ENCODE results near the gene PRKAG2.

Gene PRKAG2

DNA sequence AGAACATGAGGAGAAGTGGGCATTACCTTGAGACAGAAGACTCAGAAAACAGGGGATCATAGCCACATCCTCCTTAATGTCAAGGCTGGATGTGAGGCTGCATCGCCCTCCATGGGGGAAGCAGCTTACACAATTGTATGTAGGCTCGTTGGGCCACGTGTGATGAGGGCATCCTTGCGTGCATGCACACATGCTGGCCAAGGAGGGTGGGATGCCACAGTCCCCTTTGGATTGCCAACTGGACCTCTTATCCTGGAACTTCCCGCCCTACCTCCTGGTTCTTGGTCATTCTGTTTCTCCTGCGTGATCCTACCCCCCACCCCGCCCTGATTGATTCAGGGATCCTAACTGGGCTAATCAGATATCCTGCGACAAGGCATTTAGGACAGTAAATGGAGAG lies 102.0 kb downstream of the PRKAG2 start:
- no peak overlapping the region for H3K9ac ChIP-seq (ENCODE audit: low read length)
- peaks cover 3% of the 10 kb centered on the region; the same call in 1 of the 2 replicates for H3K9me3 ChIP-seq (ENCODE audit: low read length)
- TF ChIP-seq, protein P1, sequence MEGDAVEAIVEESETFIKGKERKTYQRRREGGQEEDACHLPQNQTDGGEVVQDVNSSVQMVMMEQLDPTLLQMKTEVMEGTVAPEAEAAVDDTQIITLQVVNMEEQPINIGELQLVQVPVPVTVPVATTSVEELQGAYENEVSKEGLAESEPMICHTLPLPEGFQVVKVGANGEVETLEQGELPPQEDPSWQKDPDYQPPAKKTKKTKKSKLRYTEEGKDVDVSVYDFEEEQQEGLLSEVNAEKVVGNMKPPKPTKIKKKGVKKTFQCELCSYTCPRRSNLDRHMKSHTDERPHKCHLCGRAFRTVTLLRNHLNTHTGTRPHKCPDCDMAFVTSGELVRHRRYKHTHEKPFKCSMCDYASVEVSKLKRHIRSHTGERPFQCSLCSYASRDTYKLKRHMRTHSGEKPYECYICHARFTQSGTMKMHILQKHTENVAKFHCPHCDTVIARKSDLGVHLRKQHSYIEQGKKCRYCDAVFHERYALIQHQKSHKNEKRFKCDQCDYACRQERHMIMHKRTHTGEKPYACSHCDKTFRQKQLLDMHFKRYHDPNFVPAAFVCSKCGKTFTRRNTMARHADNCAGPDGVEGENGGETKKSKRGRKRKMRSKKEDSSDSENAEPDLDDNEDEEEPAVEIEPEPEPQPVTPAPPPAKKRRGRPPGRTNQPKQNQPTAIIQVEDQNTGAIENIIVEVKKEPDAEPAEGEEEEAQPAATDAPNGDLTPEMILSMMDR (IDR thresholded peaks at IDR 0.05; ENCODE audit: low read length) = no peak
- TF ChIP-seq EZH2 (IDR thresholded peaks at IDR 0.05; ENCODE audit: borderline replicate concordance, low read length) = no peak
- no peaks in the 10 kb centered on the region for H3K36me3 ChIP-seq (ENCODE audit: insufficient read depth, low read length)
- H3K27me3 ChIP-seq (ENCODE audit: insufficient read depth, low read length) = peaks cover 21% of the 10 kb centered on the region; the same call in 1 of the 2 replicates
- no peak overlapping the region for H3K27ac ChIP-seq (ENCODE audit: low read depth, low read length, poor library complexity, severe bottlenecking)
- no peaks in the 10 kb centered on the region for H3K4me1 ChIP-seq (ENCODE audit: insufficient read depth, low read length, severe bottlenecking)
- no peaks in the 10 kb centered on the region for H3K79me2 ChIP-seq (ENCODE audit: insufficient read depth, low read length)
- H3K4me3 ChIP-seq (ENCODE audit: low read depth, low read length, poor library complexity, severe bottlenecking) = no peak overlapping the region
- no peaks in the 10 kb centered on the region for H4K20me1 ChIP-seq (ENCODE audit: insufficient read depth, low read length)
- no peak overlapping the region for H3K4me2 ChIP-seq (ENCODE audit: low read length)
- H3F3A ChIP-seq (ENCODE audit: insufficient read depth, low read length) = no peaks in the 10 kb centered on the region
- no peak overlapping the region for H2AFZ ChIP-seq (ENCODE audit: low read length)
- H3K9me2 ChIP-seq (ENCODE audit: low read depth, low read length) = no peaks in the 10 kb centered on the region

DNA sequence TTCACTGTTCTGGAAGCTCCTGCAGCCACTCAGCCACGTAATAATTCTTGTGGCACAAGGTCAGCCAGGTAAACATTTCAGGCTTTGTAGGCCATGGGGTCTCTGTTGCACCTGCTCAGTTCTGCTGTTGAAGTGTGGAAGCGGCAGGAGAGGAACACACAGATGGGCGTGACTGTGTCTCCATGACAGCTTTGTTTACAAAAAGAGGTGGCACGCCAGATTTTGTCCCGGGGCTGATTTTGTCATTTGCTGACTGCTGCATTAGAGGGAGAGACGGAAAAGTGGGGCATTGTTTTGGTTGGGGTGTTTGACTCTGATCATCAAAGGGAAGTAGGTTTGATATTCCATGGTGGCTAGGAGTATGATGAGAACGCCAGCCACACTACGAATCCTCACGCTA lies 103.1 kb downstream of the PRKAG2 start:
- H2AFZ ChIP-seq (ENCODE audit: low read length) = no peak overlapping the region
- H3K9me2 ChIP-seq (ENCODE audit: low read depth, low read length) = no peaks in the 10 kb centered on the region
- no peak overlapping the region for H3K4me3 ChIP-seq (ENCODE audit: low read depth, low read length, poor library complexity, severe bottlenecking)
- peaks cover 3% of the 10 kb centered on the region; the same call in 1 of the 2 replicates for H3K9me3 ChIP-seq (ENCODE audit: low read length)
- no peak overlapping the region for H3K9ac ChIP-seq (ENCODE audit: low read length)
- H3F3A ChIP-seq (ENCODE audit: insufficient read depth, low read length) = no peaks in the 10 kb centered on the region
- TF ChIP-seq, protein P1 (IDR thresholded peaks at IDR 0.05; ENCODE audit: low read length) = no peak
- no peak for TF ChIP-seq EZH2 (IDR thresholded peaks at IDR 0.05; ENCODE audit: borderline replicate concordance, low read length)
- H3K27me3 ChIP-seq (ENCODE audit: insufficient read depth, low read length) = peaks cover 21% of the 10 kb centered on the region; the same call in 1 of the 2 replicates
- no peaks in the 10 kb centered on the region for H3K4me1 ChIP-seq (ENCODE audit: insufficient read depth, low read length, severe bottlenecking)
- no peak overlapping the region for H3K4me2 ChIP-seq (ENCODE audit: low read length)
- H3K79me2 ChIP-seq (ENCODE audit: insufficient read depth, low read length) = no peaks in the 10 kb centered on the region
- no peaks in the 10 kb centered on the region for H4K20me1 ChIP-seq (ENCODE audit: insufficient read depth, low read length)
- no peaks in the 10 kb centered on the region for H3K36me3 ChIP-seq (ENCODE audit: insufficient read depth, low read length)
- H3K27ac ChIP-seq (ENCODE audit: low read depth, low read length, poor library complexity, severe bottlenecking) = no peak overlapping the region

- no peak overlapping the region for H2AFZ ChIP-seq (ENCODE audit: low read length)
- H4K20me1 ChIP-seq (ENCODE audit: insufficient read depth, low read length) = no peaks in the 10 kb centered on the region
- H3K27me3 ChIP-seq (ENCODE audit: insufficient read depth, low read length) = peaks cover 13% of the 10 kb centered on the region; the same call in 1 of the 2 replicates
- TF ChIP-seq EZH2 (IDR thresholded peaks at IDR 0.05; ENCODE audit: borderline replicate concordance, low read length) = no peak
- no peaks in the 10 kb centered on the region for H3F3A ChIP-seq (ENCODE audit: insufficient read depth, low read length)
- no peaks in the 10 kb centered on the region for H3K4me1 ChIP-seq (ENCODE audit: insufficient read depth, low read length, severe bottlenecking)
- no peaks in the 10 kb centered on the region for H3K79me2 ChIP-seq (ENCODE audit: insufficient read depth, low read length)
- no peaks in the 10 kb centered on the region for H3K9me2 ChIP-seq (ENCODE audit: low read depth, low read length)
- no peak overlapping the region for H3K27ac ChIP-seq (ENCODE audit: low read depth, low read length, poor library complexity, severe bottlenecking)
- no peaks in the 10 kb centered on the region for H3K9me3 ChIP-seq (ENCODE audit: low read length)
- H3K9ac ChIP-seq (ENCODE audit: low read length) = no peak overlapping the region
- H3K4me2 ChIP-seq (ENCODE audit: low read length) = no peak overlapping the region
- no peak overlapping the region for H3K4me3 ChIP-seq (ENCODE audit: low read depth, low read length, poor library complexity, severe bottlenecking)
- H3K36me3 ChIP-seq (ENCODE audit: insufficient read depth, low read length) = no peaks in the 10 kb centered on the region
These were observed 106.7 kb downstream of the PRKAG2 start for GRCh38 chr7:151770232-151770631.

GRCh38 chr7:151769188-151769821 lies 107.6 kb downstream of the PRKAG2 start:
- Histone ChIP-seq H3F3A (ENCODE audit: insufficient read depth, low read length) (no peaks in the 10 kb centered on the region), H2AFZ (ENCODE audit: low read length) (no peak overlapping the region), H3K4me3 (ENCODE audit: low read depth, low read length, poor library complexity, severe bottlenecking) (no peak overlapping the region), H3K27ac (ENCODE audit: low read depth, low read length, poor library complexity, severe bottlenecking) (no peak overlapping the region), H3K4me1 (ENCODE audit: insufficient read depth, low read length, severe bottlenecking) (no peaks in the 10 kb centered on the region), H3K27me3 (ENCODE audit: insufficient read depth, low read length) (peaks cover 17% of the 10 kb centered on the region; the same call in 1 of the 2 replicates), H3K79me2 (ENCODE audit: insufficient read depth, low read length) (no peaks in the 10 kb centered on the region), H3K36me3 (ENCODE audit: insufficient read depth, low read length) (no peaks in the 10 kb centered on the region), H3K4me2 (ENCODE audit: low read length) (no peak overlapping the region), H3K9ac (ENCODE audit: low read length) (no peak overlapping the region), H3K9me2 (ENCODE audit: low read depth, low read length) (no peaks in the 10 kb centered on the region), H3K9me3 (ENCODE audit: low read length) (0 out of 2 replicates have a peak, but pooled peaks cover 4% of the 10 kb centered on the region), H4K20me1 (ENCODE audit: insufficient read depth, low read length) (no peaks in the 10 kb centered on the region)
- TF ChIP-seq EZH2 (IDR thresholded peaks at IDR 0.05; ENCODE audit: borderline replicate concordance, low read length) = no peak
- TF ChIP-seq, protein P1 (IDR thresholded peaks at IDR 0.05; ENCODE audit: low read length) = no peak

Data from OCI-LY1 (cell line).